Body of pancreas (tissue), 4 donors: Measurements from ENCODE around the gene USP36.

Experiments
- CTCF ChIP-seq, 7 experiments: fragments of 450-650 bp in 4 of 7; fragments of 200-600 bp in 3 of 7; sonication (generic) in 3 of 7; IDR thresholded peaks; one replicate each; pipeline ENCODE4 v1.5.1; 2016 to 2019; ENCODE audit warnings: antibody characterized with exemption in 7 of 7
- POLR2A ChIP-seq, 3 donors: fragments of 450-650 bp; IDR thresholded peaks; one replicate each; pipeline ENCODE4 v1.6.1; 2016; ENCODE audit warnings: antibody characterized with exemption in 3 of 3, mild to moderate bottlenecking in 2 of 3

- TF ChIP-seq CTCF (IDR thresholded peaks at IDR 0.05) (no peak), POLR2A (IDR thresholded peaks at IDR 0.05) (no peak)
These were observed 56.3 kb downstream of the USP36 start for GRCh38 chr17:78784352-78784751.
